LHCN-M2 (cell line): ENCODE data around the gene THSD4. TPM values are rescaled to one million over a fixed set of nuclear protein-coding genes. Genes with fewer than 3 reads are reported as not detected.
A peak's percentile ranks its signal among the peaks of the same experiment; 100 is the strongest.

Source experiments
- DNase-seq: peaks from one replicate; pipeline ENCODE4 v3.0.0-alpha.2; 2012; ENCODE audit warnings: low read depth
- total RNA-seq: library from RNA; depleted of rRNA; stranded (reverse); fragments of >200 nt; gene quantifications from 2 replicates; pipeline ENCODE4 v1.2.3, GENCODE V29; 2014

Gene THSD4
- total RNA-seq, 1 experiment from 2014 or later, result 13.0 TPM

- DNase-seq, result no peak
Measured at GRCh38 chr15:71494563-71495397, 379.5 kb downstream of the THSD4 start.

GRCh38 chr15:71495398-71495780 lies 380.1 kb downstream of the THSD4 start:
- DNase-seq, result peak; percentile 20

GRCh38 chr15:71496336-71496955 lies 381.2 kb downstream of the THSD4 start:
- DNase-seq, result peak; percentile 59

GRCh38 chr15:71501344-71502076 lies 386.2 kb downstream of the THSD4 start:
- no peak for DNase-seq

GRCh38 chr15:71502077-71502432 lies 386.8 kb downstream of the THSD4 start:
- DNase-seq, result no peak

- DNase-seq, result no peak
Measured at GRCh38 chr15:71505962-71506361, 390.7 kb downstream of the THSD4 start.

GRCh38 chr15:71506946-71507345 lies 391.7 kb downstream of the THSD4 start:
- no peak for DNase-seq

- DNase-seq, result no peak
Measured at GRCh38 chr15:71508081-71508682, 392.9 kb downstream of the THSD4 start.

GRCh38 chr15:71509139-71509538 lies 393.9 kb downstream of the THSD4 start:
- no peak for DNase-seq

GRCh38 chr15:71510763-71511162 lies 395.5 kb downstream of the THSD4 start:
- no peak for DNase-seq

GRCh38 chr15:71511796-71512681 lies 396.8 kb downstream of the THSD4 start:
- no peak for DNase-seq

- DNase-seq, result no peak
Measured at GRCh38 chr15:71512682-71513006, 397.4 kb downstream of the THSD4 start.

- DNase-seq, result no peak
Measured at GRCh38 chr15:71515375-71516186, 400.3 kb downstream of the THSD4 start.

- no peak for DNase-seq
Measured at GRCh38 chr15:71517751-71518150, 402.5 kb downstream of the THSD4 start.

- DNase-seq, result no peak
Measured at GRCh38 chr15:71518661-71519060, 403.4 kb downstream of the THSD4 start.

- no peak for DNase-seq
Measured at GRCh38 chr15:71526060-71526820, 411.0 kb downstream of the THSD4 start.

- DNase-seq, result no peak
Measured at GRCh38 chr15:71529361-71529760, 414.1 kb downstream of the THSD4 start.

- DNase-seq, result no peak
Measured at GRCh38 chr15:71530116-71530515, 414.8 kb downstream of the THSD4 start.

- peak; percentile 35 for DNase-seq
Measured at GRCh38 chr15:71532994-71533393, 417.7 kb downstream of the THSD4 start.

GRCh38 chr15:71538181-71538580 lies 422.9 kb downstream of the THSD4 start:
- DNase-seq, result no peak
